HUES64 (cell line): ENCODE measurements around the gene RNU2-63P.
"Not testable (repeated sequence)": the region's sequence is repeated elsewhere in the genome, so short reads cannot be mapped to it uniquely, and the experiment has no call there.

ENCODE experiments used
- H3K27ac ChIP-seq: 2 replicates; pipeline ENCODE4 v1.7.0; 2013; ENCODE audit warnings: low read depth, low read length, inconsistent platforms
- H3K27me3 ChIP-seq: 2 replicates; pipeline ENCODE4 v1.6.1; 2013; ENCODE audit warnings: mild to moderate bottlenecking, low read length; ENCODE audit not compliant: insufficient read depth
- H3K36me3 ChIP-seq: 2 replicates; pipeline ENCODE4 v1.6.1; 2013; ENCODE audit warnings: mild to moderate bottlenecking, low read length; ENCODE audit not compliant: insufficient read depth
- H3K4me1 ChIP-seq: 2 replicates; pipeline ENCODE4 v1.6.1; 2013; ENCODE audit warnings: mild to moderate bottlenecking, low read length, moderate library complexity; ENCODE audit not compliant: insufficient read depth
- H3K4me3 ChIP-seq: 2 replicates; pipeline ENCODE4 v1.5.1; 2013; ENCODE audit warnings: mild to moderate bottlenecking, low read length, moderate library complexity
- H3K9ac ChIP-seq: 2 replicates; pipeline ENCODE4 v1.6.1; 2013; ENCODE audit warnings: mild to moderate bottlenecking, low read depth, low read length
- H3K9me3 ChIP-seq: 2 replicates; pipeline ENCODE4 v1.6.1; 2013; ENCODE audit warnings: low read depth, low read length; ENCODE audit not compliant: insufficient read depth
- WGBS: fragments of 150-250, 120-280 bp; methylation state at CpG from one replicate; pipeline ENCODE4 v1.1.7; 2013; ENCODE audit warnings: missing lambda C conversion rate; 5-methylcytosine and 5-hydroxymethylcytosine counted together

Gene RNU2-63P

DNA sequence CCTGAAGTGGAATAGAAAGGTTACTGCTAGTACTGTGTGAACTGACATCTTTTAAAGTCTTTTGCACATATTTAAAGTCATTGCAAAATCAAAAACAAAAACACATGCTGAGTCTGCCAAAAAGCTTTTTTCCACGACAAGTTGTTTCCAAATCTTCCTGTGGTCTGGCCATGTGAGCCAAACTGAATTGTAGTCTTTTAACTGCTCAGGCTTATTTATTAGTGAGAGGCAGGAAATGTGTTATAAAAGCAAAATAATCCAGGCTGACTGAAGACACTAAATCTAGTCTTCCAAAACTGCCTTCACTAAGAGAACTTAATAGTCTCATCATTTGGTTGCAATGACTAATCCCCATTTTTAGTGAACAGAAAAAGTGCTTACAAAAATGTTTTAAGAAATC lies 36.9 kb upstream of the RNU2-63P start:
- Histone ChIP-seq H3K27ac (no peak overlapping the region), H3K4me1 (peaks cover 13% of the 10 kb centered on the region; the same call in 1 of the 2 replicates), H3K27me3 (no peaks in the 10 kb centered on the region), H3K36me3 (peaks cover 15% of the 10 kb centered on the region), H3K9ac (peak overlapping the region; percentile 92; the same call in 1 of the 2 replicates), H3K4me3 (no peak overlapping the region), H3K9me3 (no peaks in the 10 kb centered on the region)
- 84% methylated on average over 1 of the region's 1 CpG for WGBS

DNA sequence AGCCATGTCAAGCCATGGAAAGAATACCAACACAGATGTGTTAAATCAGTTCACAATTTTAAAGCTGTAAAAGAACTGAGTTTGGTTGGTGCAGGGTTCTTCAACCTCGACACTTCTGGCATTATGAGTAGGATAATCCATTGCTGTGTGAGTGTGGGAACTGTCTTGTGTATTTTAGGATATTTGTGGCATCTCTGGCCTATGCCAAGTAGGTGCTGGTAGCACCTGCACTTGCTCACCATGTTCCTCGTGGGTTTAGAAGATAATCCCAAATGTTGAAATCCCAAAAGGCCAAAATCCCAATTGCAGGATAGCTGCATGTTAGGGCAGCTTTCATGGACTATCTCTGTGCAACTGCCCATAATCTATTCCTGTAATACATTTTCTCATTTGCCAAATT lies 35.4 kb upstream of the RNU2-63P start:
- no peaks in the 10 kb centered on the region for H3K9me3 ChIP-seq
- peaks cover 15% of the 10 kb centered on the region for H3K36me3 ChIP-seq
- H3K4me3 ChIP-seq = no peak overlapping the region
- no peaks in the 10 kb centered on the region for H3K27me3 ChIP-seq
- peaks cover 13% of the 10 kb centered on the region; the same call in 1 of the 2 replicates for H3K4me1 ChIP-seq
- H3K9ac ChIP-seq = no peak overlapping the region
- no peak overlapping the region for H3K27ac ChIP-seq
- 95% methylated on average over 2 of the region's 2 CpGs for WGBS

DNA sequence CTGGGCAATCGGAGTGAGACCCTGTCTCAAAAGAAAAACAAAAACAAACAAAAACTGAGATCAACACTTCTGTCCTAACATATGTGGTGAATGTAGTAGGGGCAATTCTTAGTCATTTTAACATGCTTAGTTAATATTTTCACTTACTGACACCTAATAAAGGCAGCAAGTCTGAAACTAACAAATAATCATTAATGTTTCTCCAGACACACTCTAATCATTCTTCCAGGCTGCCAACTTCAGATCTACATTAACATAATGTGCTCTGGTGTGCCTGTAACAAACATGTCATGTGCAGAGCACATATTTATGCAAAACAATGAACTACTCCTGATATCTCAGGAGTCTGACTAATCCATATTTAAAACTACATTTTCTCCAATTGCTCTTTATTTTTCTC lies 33.3 kb upstream of the RNU2-63P start:
- WGBS = no CpG with 5 or more reads among the region's 1 CpG
- no peak overlapping the region for H3K27ac ChIP-seq
- no peaks in the 10 kb centered on the region for H3K27me3 ChIP-seq
- H3K4me3 ChIP-seq = no peak overlapping the region
- peaks cover 15% of the 10 kb centered on the region for H3K36me3 ChIP-seq
- no peak overlapping the region for H3K9ac ChIP-seq
- H3K4me1 ChIP-seq = peaks cover 9% of the 10 kb centered on the region; the same call in 1 of the 2 replicates
- H3K9me3 ChIP-seq = no peaks in the 10 kb centered on the region

DNA sequence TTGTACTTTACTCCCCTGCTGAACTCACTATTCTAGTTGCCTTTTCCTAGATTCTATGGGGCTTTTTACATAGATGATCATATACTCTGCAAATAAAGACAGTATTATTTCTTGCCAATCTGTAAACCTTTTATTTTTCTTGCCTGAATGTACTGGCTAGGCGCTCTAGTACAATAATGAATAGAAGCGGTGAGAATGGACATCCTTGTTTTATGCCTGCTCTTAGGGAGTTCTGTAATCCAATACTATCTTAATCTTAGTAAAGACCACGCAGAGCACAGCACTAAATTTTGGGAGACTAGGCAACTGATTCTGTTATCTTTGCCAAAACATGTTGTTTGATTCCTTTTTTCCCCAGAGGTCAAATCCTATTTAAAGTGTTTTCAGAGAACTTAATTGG lies 32.2 kb upstream of the RNU2-63P start:
- peaks cover 11% of the 10 kb centered on the region; the same call in 1 of the 2 replicates for H3K36me3 ChIP-seq
- no peaks in the 10 kb centered on the region for H3K9me3 ChIP-seq
- H3K27ac ChIP-seq = no peak overlapping the region
- no peaks in the 10 kb centered on the region for H3K27me3 ChIP-seq
- no peak overlapping the region for H3K4me3 ChIP-seq
- no peak overlapping the region for H3K9ac ChIP-seq
- no peaks in the 10 kb centered on the region for H3K4me1 ChIP-seq
- 96% methylated on average over 3 of the region's 3 CpGs for WGBS

DNA sequence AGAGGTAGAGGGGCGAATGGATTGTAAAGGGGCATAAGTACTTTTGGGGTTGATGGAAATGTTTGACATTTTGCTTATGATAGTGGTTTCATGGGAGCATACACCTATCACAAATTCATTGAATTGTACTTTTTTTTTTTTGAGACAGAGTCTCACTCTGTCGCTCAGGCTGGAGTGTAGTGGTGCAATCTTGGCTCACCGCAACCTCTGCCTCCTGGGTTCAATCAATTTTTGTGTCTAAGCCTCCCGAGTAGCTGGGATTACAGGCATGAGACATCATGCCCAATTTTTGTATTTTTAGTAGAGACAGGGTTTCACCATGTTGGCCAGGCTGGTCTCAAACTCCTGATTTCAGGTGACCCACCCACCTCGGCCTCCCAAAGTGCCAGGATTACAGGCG lies 29.2 kb upstream of the RNU2-63P start:
- H3K27ac ChIP-seq, H3K9ac ChIP-seq, H3K36me3 ChIP-seq, H3K27me3 ChIP-seq, H3K4me1 ChIP-seq, H3K9me3 ChIP-seq, H3K4me3 ChIP-seq: not testable (repeated sequence)
- WGBS = 96% methylated on average over 6 of the region's 6 CpGs

DNA sequence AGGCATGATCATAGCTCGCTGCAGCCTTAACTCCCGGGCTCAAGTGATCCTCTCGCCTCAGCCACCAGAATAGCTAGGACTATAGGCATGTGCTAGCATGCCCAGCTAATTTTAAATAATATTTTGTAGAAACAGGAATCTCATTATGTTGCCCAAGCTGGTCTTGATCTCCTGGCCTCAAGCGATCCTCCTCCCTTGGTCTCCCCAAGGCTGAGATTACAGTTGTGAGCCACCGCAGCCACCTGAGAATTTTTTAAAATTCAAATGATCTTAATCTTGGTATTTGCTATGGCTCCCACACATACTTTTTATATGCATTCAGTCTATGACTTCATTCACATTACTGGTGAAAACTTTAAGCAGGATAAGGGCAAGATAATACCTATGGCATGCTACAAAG lies 26.1 kb upstream of the RNU2-63P start:
- H3K27me3 ChIP-seq = no peaks in the 10 kb centered on the region
- no peak overlapping the region; the same call in 1 of the 2 replicates for H3K27ac ChIP-seq
- H3K9me3 ChIP-seq = no peaks in the 10 kb centered on the region
- 91% methylated on average over 5 of the region's 5 CpGs for WGBS
- peaks cover 6% of the 10 kb centered on the region for H3K4me1 ChIP-seq
- no peak overlapping the region for H3K4me3 ChIP-seq
- H3K9ac ChIP-seq = no peak overlapping the region
- no peaks in the 10 kb centered on the region for H3K36me3 ChIP-seq

DNA sequence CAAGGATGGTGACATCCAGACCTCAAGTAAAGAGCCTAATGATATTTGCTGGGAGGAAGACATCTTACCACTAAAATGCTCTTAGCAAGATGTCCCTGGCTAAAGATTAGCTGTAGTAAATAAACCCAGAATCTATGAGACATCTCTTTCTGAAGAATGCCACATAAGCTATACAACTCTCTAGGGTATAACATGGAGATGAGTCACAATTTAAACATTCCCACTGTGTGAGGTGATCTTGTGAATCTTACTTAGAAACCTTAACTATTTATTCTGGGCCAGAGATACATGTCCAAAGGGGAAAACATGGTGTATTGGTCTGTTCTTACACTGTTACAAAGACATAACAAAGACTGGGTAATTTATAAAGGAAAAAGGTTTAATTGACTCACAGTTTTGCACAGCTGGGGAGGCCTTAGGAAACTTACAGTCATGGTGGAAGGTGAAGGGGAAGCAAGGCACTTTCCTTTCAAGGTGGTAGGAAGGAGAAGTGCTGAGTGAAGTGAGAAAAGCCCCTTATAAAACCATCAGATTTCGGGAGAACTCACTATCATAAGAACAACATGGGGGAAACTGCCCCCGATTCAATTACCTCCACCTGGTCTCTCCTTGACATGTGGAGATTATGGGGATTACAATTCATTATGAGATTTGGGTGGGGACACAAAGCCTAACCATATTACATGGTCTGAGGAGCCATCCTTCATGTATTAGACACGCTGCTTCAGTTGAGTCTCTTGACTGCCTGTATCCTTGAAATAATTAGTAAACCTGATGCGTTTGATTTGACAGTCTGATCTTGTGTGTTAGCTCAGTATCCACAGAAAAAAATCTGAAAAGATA lies 22.1 kb upstream of the RNU2-63P start:
- 100% methylated on average over 2 of the region's 4 CpGs for whole genome bisulfite sequencing
- H3K4me3 ChIP-seq = no peak overlapping the region

DNA sequence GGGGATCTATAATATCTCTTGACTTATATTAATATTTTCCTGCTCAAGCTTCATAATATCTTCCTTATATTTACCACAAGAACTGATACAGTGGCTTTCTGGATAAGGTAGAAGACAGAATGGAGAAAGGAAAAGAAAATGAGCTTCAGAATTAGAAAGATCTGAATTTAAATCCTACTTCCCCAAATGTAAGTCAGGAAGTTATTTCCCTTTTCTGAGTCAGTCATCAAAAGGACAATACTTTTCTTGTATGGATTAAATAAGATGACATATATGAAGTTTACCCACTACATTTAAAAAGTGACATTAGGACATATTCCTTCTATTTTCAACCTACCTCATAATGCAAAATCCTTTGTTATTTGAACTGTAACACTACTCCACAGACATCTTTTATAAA lies 20.3 kb upstream of the RNU2-63P start:
- H3K4me3 ChIP-seq = no peak overlapping the region
- no peak overlapping the region for H3K9ac ChIP-seq
- H3K27me3 ChIP-seq = no peaks in the 10 kb centered on the region
- H3K36me3 ChIP-seq = peaks cover 34% of the 10 kb centered on the region
- H3K27ac ChIP-seq = no peak overlapping the region
- no peaks in the 10 kb centered on the region; the same call in 1 of the 2 replicates for H3K4me1 ChIP-seq
- no peaks in the 10 kb centered on the region for H3K9me3 ChIP-seq

More for the DNA sequence above, 22.1 kb upstream of the RNU2-63P start:
- no peaks in the 10 kb centered on the region for H3K9me3 ChIP-seq
- H3K9ac ChIP-seq = no peak overlapping the region
- no peak overlapping the region for H3K27ac ChIP-seq
- no peaks in the 10 kb centered on the region for H3K27me3 ChIP-seq
- H3K4me1 ChIP-seq = peaks cover 6% of the 10 kb centered on the region
- H3K36me3 ChIP-seq = peaks cover 22% of the 10 kb centered on the region

DNA sequence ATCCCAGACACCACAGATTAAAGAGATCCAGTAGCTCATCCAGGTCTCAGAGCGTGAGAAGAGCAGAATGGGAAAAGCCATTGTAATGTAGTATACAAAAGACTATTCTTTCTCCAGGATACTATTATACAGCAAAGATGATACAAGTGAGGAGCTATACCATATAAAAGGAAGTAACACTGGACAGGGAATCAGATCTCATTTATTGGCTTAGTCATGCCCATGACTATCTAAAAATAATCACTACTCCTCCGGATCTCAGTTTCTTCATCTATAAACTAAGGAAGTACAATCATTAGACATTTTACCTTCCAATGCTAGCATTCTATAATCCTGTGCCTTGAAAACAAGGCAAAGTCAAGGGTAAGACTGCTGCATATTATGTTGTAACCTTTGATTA lies 19.8 kb upstream of the RNU2-63P start:
- Histone ChIP-seq H3K9me3 (no peaks in the 10 kb centered on the region), H3K36me3 (peaks cover 34% of the 10 kb centered on the region), H3K27me3 (no peaks in the 10 kb centered on the region), H3K27ac (no peak overlapping the region), H3K4me1 (no peaks in the 10 kb centered on the region), H3K9ac (no peak overlapping the region), H3K4me3 (no peak overlapping the region)
- 100% methylated on average over 1 of the region's 2 CpGs for WGBS

DNA sequence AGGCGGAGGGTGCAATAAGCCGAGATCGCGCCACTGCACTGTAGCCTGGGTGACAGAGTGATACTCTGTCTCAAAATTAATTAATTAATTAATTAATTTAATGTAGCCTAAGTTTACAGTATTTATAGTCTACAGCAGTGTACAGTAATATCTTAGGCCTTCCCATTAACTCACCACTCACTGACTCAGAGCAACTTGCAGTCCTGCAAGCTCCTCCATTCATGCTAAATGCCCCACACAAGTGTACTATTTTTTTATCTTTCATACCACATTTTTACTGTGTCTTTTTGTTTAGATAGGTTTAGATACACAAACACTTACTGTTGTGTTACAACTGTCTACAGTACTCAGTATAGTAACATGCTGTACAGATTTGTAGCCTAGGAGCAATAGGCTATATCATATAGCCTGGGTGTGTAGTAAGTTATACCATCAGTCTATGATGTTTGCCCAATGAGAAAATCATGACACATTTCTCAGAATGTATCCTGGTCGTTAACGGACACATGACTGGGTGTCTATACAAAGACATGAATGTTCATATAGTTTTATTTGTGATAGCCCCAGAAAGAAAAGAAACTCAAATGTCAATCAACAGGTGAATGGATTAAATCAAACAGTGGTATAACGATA lies 15.8 kb upstream of the RNU2-63P start:
- H3K27me3 ChIP-seq = no peaks in the 10 kb centered on the region
- no peak overlapping the region for H3K27ac ChIP-seq
- H3K4me3 ChIP-seq = no peak overlapping the region
- H3K9me3 ChIP-seq = no peaks in the 10 kb centered on the region
- H3K9ac ChIP-seq = no peak overlapping the region
- H3K4me1 ChIP-seq = peaks cover 4% of the 10 kb centered on the region; the same call in 1 of the 2 replicates
- peaks cover 63% of the 10 kb centered on the region for H3K36me3 ChIP-seq
- WGBS = 91% methylated on average over 6 of the region's 7 CpGs

DNA sequence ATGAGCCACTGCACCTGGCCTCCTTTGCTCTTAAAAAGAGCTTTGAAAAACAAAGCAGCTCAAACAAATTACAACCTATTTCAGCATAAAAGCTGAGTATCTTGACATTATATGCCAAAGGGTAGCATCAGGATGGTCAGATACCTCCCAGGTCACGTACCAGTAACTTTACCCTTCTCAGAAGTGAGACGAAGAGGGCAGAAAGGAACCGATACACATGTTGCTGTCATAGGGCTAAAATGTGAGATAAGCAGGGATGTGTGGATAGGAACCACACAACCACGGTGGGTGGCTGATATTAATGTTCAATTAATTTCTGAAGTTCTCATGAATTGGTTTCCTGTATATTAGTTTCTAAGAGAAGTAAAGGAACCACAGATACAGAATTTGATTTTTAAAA lies 12.6 kb upstream of the RNU2-63P start:
- Histone ChIP-seq H3K4me1 (peaks cover 16% of the 10 kb centered on the region), H3K9me3 (no peaks in the 10 kb centered on the region), H3K27ac (no peak overlapping the region), H3K4me3 (no peak overlapping the region), H3K36me3 (peaks cover 45% of the 10 kb centered on the region), H3K27me3 (no peaks in the 10 kb centered on the region), H3K9ac (no peak overlapping the region)
- WGBS = 98% methylated on average over 4 of the region's 4 CpGs
